ENCODE data around the gene PRKG1. TPM values are rescaled to one million over a fixed set of nuclear protein-coding genes. Genes with fewer than 3 reads are reported as not detected.

The PRKG1 gene
- total and polyA plus RNA-seq, 12 donors: 3.8 to 48.1 (median 29.9) TPM

DNA sequence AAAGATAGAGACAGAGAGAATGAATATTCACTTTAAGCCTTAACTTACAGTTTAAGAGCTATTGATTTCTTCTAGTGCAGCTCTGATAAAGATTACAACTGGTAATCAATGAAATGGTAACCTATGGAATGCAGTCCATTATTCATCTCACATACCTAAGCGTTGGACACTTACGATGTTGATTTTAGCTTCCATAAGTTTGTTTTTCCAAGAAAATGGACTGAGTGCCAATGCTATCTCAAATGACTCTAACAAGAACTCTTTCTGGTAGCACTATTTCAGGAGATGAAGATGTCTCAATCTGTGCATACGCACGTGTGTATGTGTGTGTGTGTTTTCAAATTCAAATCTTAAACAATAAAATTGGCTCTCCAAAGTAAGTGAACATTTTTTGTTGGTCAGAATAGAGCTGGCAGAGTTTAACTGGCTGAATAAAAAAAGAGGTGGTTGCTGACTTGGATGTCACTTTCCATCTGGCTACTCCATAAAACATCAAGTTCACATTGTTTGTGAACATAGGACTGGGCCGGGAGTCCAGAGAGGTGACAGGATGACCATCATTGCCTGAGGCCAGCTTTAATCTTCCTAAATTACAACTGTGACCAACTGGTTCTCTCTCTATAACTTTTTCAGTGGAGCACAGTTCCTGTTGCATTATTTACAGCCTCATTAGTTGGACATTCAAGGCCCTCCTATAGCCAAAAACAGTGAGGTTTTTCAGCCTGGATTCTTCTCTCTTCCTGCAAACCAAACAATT is 732.0 kb downstream of the PRKG1 start:
- peaks cover 0 to 9% (median 0%) of the 10 kb centered on the region in 9 donors for H3K4me1 ChIP-seq
- no peaks in the 10 kb centered on the region for H3K27me3 ChIP-seq
- H3K36me3 ChIP-seq: no peaks in the 10 kb centered on the region
- no peak for ATAC-seq
- WGBS, 2 donors: 89 to 95% methylated on average over 5 of the region's 5 CpGs
- intact Hi-C loops (cut with DNase I): no loop called here
- TF ChIP-seq, protein P1, sequence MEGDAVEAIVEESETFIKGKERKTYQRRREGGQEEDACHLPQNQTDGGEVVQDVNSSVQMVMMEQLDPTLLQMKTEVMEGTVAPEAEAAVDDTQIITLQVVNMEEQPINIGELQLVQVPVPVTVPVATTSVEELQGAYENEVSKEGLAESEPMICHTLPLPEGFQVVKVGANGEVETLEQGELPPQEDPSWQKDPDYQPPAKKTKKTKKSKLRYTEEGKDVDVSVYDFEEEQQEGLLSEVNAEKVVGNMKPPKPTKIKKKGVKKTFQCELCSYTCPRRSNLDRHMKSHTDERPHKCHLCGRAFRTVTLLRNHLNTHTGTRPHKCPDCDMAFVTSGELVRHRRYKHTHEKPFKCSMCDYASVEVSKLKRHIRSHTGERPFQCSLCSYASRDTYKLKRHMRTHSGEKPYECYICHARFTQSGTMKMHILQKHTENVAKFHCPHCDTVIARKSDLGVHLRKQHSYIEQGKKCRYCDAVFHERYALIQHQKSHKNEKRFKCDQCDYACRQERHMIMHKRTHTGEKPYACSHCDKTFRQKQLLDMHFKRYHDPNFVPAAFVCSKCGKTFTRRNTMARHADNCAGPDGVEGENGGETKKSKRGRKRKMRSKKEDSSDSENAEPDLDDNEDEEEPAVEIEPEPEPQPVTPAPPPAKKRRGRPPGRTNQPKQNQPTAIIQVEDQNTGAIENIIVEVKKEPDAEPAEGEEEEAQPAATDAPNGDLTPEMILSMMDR (IDR thresholded peaks at IDR 0.05): no peak
- H3K27ac ChIP-seq: no peak overlapping the region
- H3K4me3 ChIP-seq: no peak overlapping the region
- DNase-seq: no peak
- H3K9me3 ChIP-seq: no peaks in the 10 kb centered on the region

DNA sequence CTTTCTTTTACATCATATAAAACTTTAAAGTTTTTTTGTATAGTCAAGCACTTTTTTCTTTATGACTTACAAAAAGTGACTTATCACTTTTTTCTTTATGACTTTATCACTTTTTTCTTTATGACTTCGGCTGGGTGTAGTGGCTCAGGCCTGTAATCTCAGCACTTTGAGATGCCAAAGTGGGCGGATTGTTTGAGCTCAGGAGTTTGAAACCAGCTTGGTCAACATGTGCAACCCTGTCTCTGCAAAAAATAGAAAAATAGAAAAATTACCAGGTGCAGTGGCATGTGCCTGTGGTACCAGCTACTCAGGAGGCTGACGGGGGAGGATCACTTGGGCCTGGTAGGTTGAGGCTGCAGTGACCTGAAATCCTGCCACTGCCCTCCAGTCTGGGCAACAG is 733.9 kb downstream of the PRKG1 start:
- TF ChIP-seq, protein P1 (IDR thresholded peaks at IDR 0.05): no peak
- Histone ChIP-seq H3K27me3 (no peaks in the 10 kb centered on the region), H3K4me1 (peaks cover 0 to under 1% (median 0%) of the 10 kb centered on the region in 9 donors), H3K9me3 (no peaks in the 10 kb centered on the region), H3K27ac (no peak overlapping the region), H3K4me3 (no peak overlapping the region), H3K36me3 (no peaks in the 10 kb centered on the region)
- 86 to 88% methylated on average over 3 of the region's 3 CpGs for WGBS, 2 donors
- no peak for DNase-seq
- intact Hi-C loops (cut with DNase I): no loop called here
- no peak for ATAC-seq

GRCh38 chr10:51815723-51816122 is 741.4 kb downstream of the PRKG1 start:
- H3K4me3 ChIP-seq: no peak overlapping the region
- no peak for ATAC-seq
- WGBS, 2 donors: 68 to 82% methylated on average over 2 of the region's 2 CpGs
- no peaks in the 10 kb centered on the region for H3K4me1 ChIP-seq
- DNase-seq: no peak
- intact Hi-C loops (cut with DNase I): no loop called here
- TF ChIP-seq, protein P1 (IDR thresholded peaks at IDR 0.05): no peak
- no peaks in the 10 kb centered on the region for H3K36me3 ChIP-seq
- H3K9me3 ChIP-seq: no peaks in the 10 kb centered on the region
- no peak overlapping the region for H3K27ac ChIP-seq
- H3K27me3 ChIP-seq: no peaks in the 10 kb centered on the region

DNA sequence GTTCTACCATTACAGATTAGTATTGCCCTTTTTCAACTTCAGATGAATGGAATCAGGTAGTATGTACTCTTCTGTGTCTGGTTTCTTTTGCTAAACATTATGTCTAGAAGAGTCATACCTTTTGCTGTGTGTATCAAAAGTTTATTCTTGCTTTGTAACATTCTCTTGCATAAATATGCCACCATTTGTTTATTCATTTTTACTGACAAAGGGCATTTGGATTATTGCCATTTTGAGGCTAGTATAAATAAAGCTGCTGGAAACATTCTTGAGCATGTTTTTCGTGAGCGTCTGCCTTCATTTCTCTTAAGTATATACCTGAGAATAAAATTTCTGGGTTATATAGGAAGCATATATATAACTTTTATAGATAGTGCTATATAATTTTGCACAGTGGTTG is 746.8 kb downstream of the PRKG1 start:
- Histone ChIP-seq H3K9me3 (no peaks in the 10 kb centered on the region), H3K4me3 (no peak overlapping the region), H3K36me3 (no peaks in the 10 kb centered on the region), H3K27ac (no peak overlapping the region), H3K27me3 (no peaks in the 10 kb centered on the region), H3K4me1 (no peaks in the 10 kb centered on the region)
- ATAC-seq (no peak), DNase-seq (no peak)
- TF ChIP-seq, protein P1 (IDR thresholded peaks at IDR 0.05): no peak
- intact Hi-C loops (cut with DNase I): no loop called here
- WGBS, 2 donors: 55 to 69% methylated on average over 2 of the region's 2 CpGs
